ENCODE data around the gene COL12A1. TPM values are rescaled to one million over a fixed set of nuclear protein-coding genes. Genes with fewer than 3 reads are reported as not detected.

The COL12A1 gene
- total RNA-seq, 1 experiment from 2014 or later, result 12.5 TPM

DNA sequence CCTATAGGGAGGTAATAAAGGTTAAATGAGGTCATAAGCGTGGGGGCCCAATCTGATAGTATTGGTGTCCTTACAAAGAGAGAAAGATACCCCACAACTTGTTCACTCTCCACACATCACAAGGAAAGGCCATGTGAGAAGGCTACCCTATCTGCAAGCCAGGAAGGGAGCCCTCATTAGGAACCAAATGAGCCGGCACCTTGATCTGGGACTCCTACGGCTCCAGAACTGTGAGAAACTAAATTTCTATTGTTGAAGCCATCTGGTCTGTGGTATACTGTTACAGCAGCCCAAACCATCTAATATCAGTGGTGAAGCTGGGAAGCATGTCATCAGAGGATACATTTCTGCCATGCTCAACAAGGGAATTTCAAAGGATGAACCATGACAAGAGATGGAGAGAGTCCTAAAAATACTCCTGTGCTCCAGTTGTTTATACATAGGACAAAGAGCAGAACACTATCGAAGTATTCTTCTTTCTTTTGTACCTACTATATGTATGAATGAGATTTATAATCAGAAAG is 27.3 kb upstream of the COL12A1 start:
- no peaks in the 10 kb centered on the region for H3K4me1 ChIP-seq (replicated peaks; ENCODE audit: insufficient read depth)
- H3K9me3 ChIP-seq (ENCODE audit: insufficient read depth, low read depth), result no peaks in the 10 kb centered on the region
- POLR2A ChIA-PET (ENCODE audit: unreplicated experiment), result interaction anchor here (0.5 to 0.8 kb wide), 2 partner anchors 10 to 308 kb away, joined by 3 to 7 read pairs; no protein-coding TSS in a partner anchor
- H3K27me3 ChIP-seq (ENCODE audit: insufficient read depth, low read depth), result no peaks in the 10 kb centered on the region
- H3F3A ChIP-seq (ENCODE audit: insufficient read depth, low read depth), result peaks cover 16% of the 10 kb centered on the region
- no peaks in the 10 kb centered on the region for H3K9me2 ChIP-seq (ENCODE audit: insufficient read depth)
- intact Hi-C loops (cut with micrococcal nuclease; ENCODE audit: unreplicated experiment), result no loop called here
- CTCF ChIA-PET, result no interaction called here
- no TSS peak for BruUV-seq (replicated peaks)
- TF ChIP-seq EZH2 (IDR thresholded peaks at IDR 0.05; ENCODE audit: low read depth), result no peak
- no peak for TF ChIP-seq CTCF (conservative IDR thresholded peaks at IDR 0.05)
- no peak overlapping the region for H3K27ac ChIP-seq
- peaks cover 12% of the 10 kb centered on the region for H3K36me3 ChIP-seq (ENCODE audit: low read depth)
- no peak overlapping the region for H3K4me3 ChIP-seq
- H4K20me1 ChIP-seq (ENCODE audit: insufficient read depth), result peaks cover under 1% of the 10 kb centered on the region; the same call in 1 of the 2 replicates
- no peak for DNase-seq
- H3K4me2 ChIP-seq, result no peak overlapping the region
- H2AFZ ChIP-seq, result no peak overlapping the region
- no peaks in the 10 kb centered on the region for H3K79me2 ChIP-seq (ENCODE audit: low read depth)

- Histone ChIP-seq H3K4me1 (replicated peaks; ENCODE audit: insufficient read depth) (no peaks in the 10 kb centered on the region), H3K27ac (no peak overlapping the region), H3K4me3 (no peak overlapping the region), H3K79me2 (ENCODE audit: low read depth) (no peaks in the 10 kb centered on the region), H3K9me3 (ENCODE audit: insufficient read depth, low read depth) (no peaks in the 10 kb centered on the region), H3F3A (ENCODE audit: insufficient read depth, low read depth) (no peaks in the 10 kb centered on the region; the same call in 1 of the 2 replicates), H3K9me2 (ENCODE audit: insufficient read depth) (no peaks in the 10 kb centered on the region), H3K36me3 (ENCODE audit: low read depth) (no peaks in the 10 kb centered on the region), H2AFZ (no peak overlapping the region), H4K20me1 (ENCODE audit: insufficient read depth) (no peaks in the 10 kb centered on the region), H3K4me2 (peak overlapping the region; percentile 35; the same call in 1 of the 2 replicates), H3K27me3 (ENCODE audit: insufficient read depth, low read depth) (no peaks in the 10 kb centered on the region)
- intact Hi-C loops (cut with micrococcal nuclease; ENCODE audit: unreplicated experiment), result no loop called here
- BruUV-seq (replicated peaks), result no TSS peak
- peak in 1 of 2 experiments; percentile 34 for DNase-seq
- ChIA-PET CTCF (no interaction called here), POLR2A (ENCODE audit: unreplicated experiment) (no interaction called here)
- no peak for TF ChIP-seq EZH2 (IDR thresholded peaks at IDR 0.05; ENCODE audit: low read depth)
- TF ChIP-seq CTCF (conservative IDR thresholded peaks at IDR 0.05), result peak; percentile 77
These were observed 24.9 kb upstream of the COL12A1 start for GRCh38 chr6:75230484-75231325.

DNA sequence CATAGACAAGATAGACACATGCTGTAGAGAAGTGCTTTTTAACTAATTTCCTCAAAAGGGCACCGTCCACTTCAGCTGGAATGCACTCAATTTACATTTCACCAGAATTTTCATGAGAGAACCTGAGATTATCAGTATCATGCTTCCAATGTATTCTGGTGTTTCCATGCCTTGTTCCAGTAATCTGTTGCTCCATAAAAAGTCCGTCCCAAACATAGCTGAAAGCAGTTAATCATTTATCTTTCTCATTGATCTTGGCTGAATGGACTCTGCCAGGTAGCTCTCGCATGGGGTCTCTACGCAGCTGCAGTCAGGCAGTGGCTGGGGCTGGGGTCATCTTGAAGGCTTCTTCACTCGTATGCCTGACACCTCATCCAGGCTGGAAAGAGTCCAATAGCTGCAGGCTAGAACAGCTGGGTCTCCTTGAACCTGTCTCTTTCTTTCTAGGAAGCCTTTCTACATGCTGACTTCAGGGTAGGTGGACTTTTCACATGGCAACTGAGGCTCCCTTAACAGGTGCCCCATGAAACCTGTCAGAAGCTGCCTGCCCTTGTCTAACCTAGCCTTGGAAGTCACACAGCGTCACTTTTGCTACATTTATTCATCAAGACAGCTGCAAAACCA is 18.6 kb upstream of the COL12A1 start:
- no peaks in the 10 kb centered on the region for H3K79me2 ChIP-seq (ENCODE audit: low read depth)
- no peaks in the 10 kb centered on the region for H3K4me1 ChIP-seq (replicated peaks; ENCODE audit: insufficient read depth)
- POLR2A ChIA-PET (ENCODE audit: unreplicated experiment), result no interaction called here
- no peaks in the 10 kb centered on the region for H4K20me1 ChIP-seq (ENCODE audit: insufficient read depth)
- H2AFZ ChIP-seq, result no peak overlapping the region
- no peak overlapping the region for H3K4me2 ChIP-seq
- no peaks in the 10 kb centered on the region for H3K27me3 ChIP-seq (ENCODE audit: insufficient read depth, low read depth)
- no peak overlapping the region for H3K27ac ChIP-seq
- TF ChIP-seq CTCF (conservative IDR thresholded peaks at IDR 0.05), result no peak
- no peak for TF ChIP-seq EZH2 (IDR thresholded peaks at IDR 0.05; ENCODE audit: low read depth)
- no peak overlapping the region for H3K4me3 ChIP-seq
- no peaks in the 10 kb centered on the region for H3K9me2 ChIP-seq (ENCODE audit: insufficient read depth)
- no TSS peak for BruUV-seq (replicated peaks)
- no peaks in the 10 kb centered on the region for H3K9me3 ChIP-seq (ENCODE audit: insufficient read depth, low read depth)
- H3F3A ChIP-seq (ENCODE audit: insufficient read depth, low read depth), result no peaks in the 10 kb centered on the region
- no peak for DNase-seq
- no peaks in the 10 kb centered on the region for H3K36me3 ChIP-seq (ENCODE audit: low read depth)
- CTCF ChIA-PET, result no interaction called here
- intact Hi-C loops (cut with micrococcal nuclease; ENCODE audit: unreplicated experiment), result no loop called here
